Gastrocnemius medialis (tissue), 4 donors: Measurements from ENCODE around the gene SLC66A3. TPM values are rescaled to one million over a fixed set of nuclear protein-coding genes. Genes with fewer than 3 reads are reported as not detected.

Source experiments
- ATAC-seq, 2 donors: fragments of 150-250 bp; one replicate each; pipeline ENCODE4 v1.9.1; 2016
- DNase-seq, 2 donors: peaks; one replicate each; pipeline ENCODE4 v3.0.0-alpha.2; 2019
- H3K27ac ChIP-seq, 4 donors: fragments of 200-600 bp; sonication (generic); 1 replicate in 1 of 4; 2 replicates in 3 of 4; pipeline ENCODE4 v1.5.1; 2016 to 2018; ENCODE audit warnings: mild to moderate bottlenecking in 2 of 4, moderate library complexity in 1 of 4
- H3K27me3 ChIP-seq, 3 donors: fragments of 200-600 bp; sonication (generic) in 2 of 3; 1 replicate in 1 of 3; 2 replicates in 2 of 3; pipeline versions ENCODE4 v1.5.1 to v1.6.0; 2016 to 2019; ENCODE audit warnings: mild to moderate bottlenecking in 1 of 3, moderate library complexity in 1 of 3
- H3K36me3 ChIP-seq, 2 donors: fragments of 200-600 bp; sonication (generic) in 1 of 2; one replicate each; pipeline ENCODE4 v1.5.1; 2017 to 2018
- H3K4me1 ChIP-seq, 2 donors: fragments of 200-600 bp; sonication (generic) in 1 of 2; one replicate each; pipeline ENCODE4 v1.5.1; 2016 to 2017; ENCODE audit warnings: mild to moderate bottlenecking in 2 of 2
- H3K4me3 ChIP-seq, 4 donors: fragments of 200-600 bp; sonication (generic) in 3 of 4; 1 replicate in 1 of 4; 2 replicates in 3 of 4; pipeline ENCODE4 v1.5.1; 2016 to 2019; ENCODE audit warnings: mild to moderate bottlenecking in 2 of 4
- H3K9me3 ChIP-seq, 3 donors: fragments of 200-600 bp; sonication (generic) in 2 of 3; 1 replicate in 1 of 3; 2 replicates in 2 of 3; pipeline ENCODE4 v1.5.1; 2016 to 2019
- CTCF ChIP-seq, 5 experiments: fragments of 450-650 bp in 3 of 5; fragments of 200-600 bp in 2 of 5; sonication (generic) in 2 of 5; IDR thresholded peaks in 4 of 5; conservative IDR thresholded peaks in 1 of 5; 1 replicate in 4 of 5; 2 replicates in 1 of 5; pipeline ENCODE4 v1.5.1; 2016 to 2019; ENCODE audit warnings: antibody characterized with exemption in 5 of 5, mild to moderate bottlenecking in 3 of 5, moderate library complexity in 3 of 5
- POLR2A ChIP-seq, 2 donors: fragments of 450-650 bp; IDR thresholded peaks; one replicate each; pipeline ENCODE4 v1.6.1; 2017; ENCODE audit warnings: antibody characterized with exemption in 2 of 2, mild to moderate bottlenecking in 2 of 2, moderate library complexity in 2 of 2
- in situ Hi-C, 4 donors: fragments of 200-750 bp; cut with MboI; loops; one replicate each; pipeline versions ENCODE4 v1.15.0 to v1.8.0; 2017; ENCODE audit warnings: low sequenced_read_pairs in 4 of 4
- intact Hi-C: fragments of 100-400 bp; cut with DNase I; formaldehyde crosslinking; loops from one replicate; pipeline ENCODE4 v1.15.1; 2023; ENCODE audit warnings: low total_unique reads
- total RNA-seq, 4 donors: library from RNA; depleted of rRNA; stranded (reverse); fragments of >200 nt; gene quantifications; one replicate each; pipeline versions ENCODE4 v1.1.0 to v1.2.3, GENCODE V29; 2016

SLC66A3 gene
- total RNA-seq, 4 donors from 2014 or later: 10.6 to 29.2 (median 16.0) TPM

GRCh38 chr2:11154016-11154922, 998 bp upstream of the SLC66A3 start:
- ATAC-seq (peak; percentile 10 to 24), DNase-seq (no peak)
- in situ Hi-C loops (no loop called here), intact Hi-C loops (loop anchor here (5.0 kb wide), 1 partner anchor 313 kb away; the partner anchor contains the start of gene E2F6)
- TF ChIP-seq CTCF (IDR thresholded peaks at IDR 0.05 in 4 of 5, conservative IDR thresholded peaks at IDR 0.05 in 1 of 5) (no peak), POLR2A (IDR thresholded peaks at IDR 0.05) (peak in 1 of 2 donors; percentile 13)
- H3K4me3 ChIP-seq: peak overlapping the region; percentile 54 to 82 (median 69)
- H3K4me1 ChIP-seq: peaks cover 3 to 5% of the 10 kb centered on the region in 2 donors
- H3K9me3 ChIP-seq: no peaks in the 10 kb centered on the region
- no peaks in the 10 kb centered on the region for H3K27me3 ChIP-seq
- H3K36me3 ChIP-seq: no peaks in the 10 kb centered on the region
- peak overlapping the region; percentile 82 to 92 (median 91) for H3K27ac ChIP-seq

- Histone ChIP-seq H3K27me3 (no peaks in the 10 kb centered on the region), H3K4me3 (peak overlapping the region; percentile 54 to 82 (median 74)), H3K4me1 (peaks cover 3 to 5% of the 10 kb centered on the region in 2 donors), H3K9me3 (no peaks in the 10 kb centered on the region), H3K27ac (peak overlapping the region; percentile 87 to 96 (median 91)), H3K36me3 (no peaks in the 10 kb centered on the region)
- DNase-seq (peak; percentile 97 to 99), ATAC-seq (peak; percentile 73 to 81)
- TF ChIP-seq CTCF (IDR thresholded peaks at IDR 0.05 in 4 of 5, conservative IDR thresholded peaks at IDR 0.05 in 1 of 5) (no peak), POLR2A (IDR thresholded peaks at IDR 0.05) (no peak)
- in situ Hi-C loops: no loop called here
- intact Hi-C loops: loop anchor here (1.0 to 5.0 kb wide), 3 partner anchors 23 to 312 kb away; partner anchors contain the start of genes E2F6 and ROCK2
Measured at GRCh38 chr2:11154923-11155380, 315 bp upstream of the SLC66A3 start.

GRCh38 chr2:11156396-11157075, 1.3 kb downstream of the SLC66A3 start:
- Histone ChIP-seq H3K4me3 (peak overlapping the region in 1 of 4 donors; percentile 73), H3K4me1 (peaks cover 3 to 5% of the 10 kb centered on the region in 2 donors), H3K27ac (no peak overlapping the region), H3K36me3 (no peaks in the 10 kb centered on the region), H3K9me3 (no peaks in the 10 kb centered on the region), H3K27me3 (no peaks in the 10 kb centered on the region)
- TF ChIP-seq POLR2A (IDR thresholded peaks at IDR 0.05) (no peak), CTCF (IDR thresholded peaks at IDR 0.05 in 4 of 5, conservative IDR thresholded peaks at IDR 0.05 in 1 of 5) (no peak)
- intact Hi-C loops: no loop called here
- in situ Hi-C loops: no loop called here
- no peak for DNase-seq
- ATAC-seq: no peak

- Histone ChIP-seq H3K4me3 (no peak overlapping the region), H3K9me3 (no peaks in the 10 kb centered on the region), H3K27ac (no peak overlapping the region), H3K4me1 (peaks cover 3 to 5% of the 10 kb centered on the region in 2 donors), H3K27me3 (no peaks in the 10 kb centered on the region), H3K36me3 (no peaks in the 10 kb centered on the region)
- ATAC-seq (no peak), DNase-seq (no peak)
- no peak for TF ChIP-seq POLR2A (IDR thresholded peaks at IDR 0.05)
- no peak for TF ChIP-seq CTCF (IDR thresholded peaks at IDR 0.05 in 4 of 5, conservative IDR thresholded peaks at IDR 0.05 in 1 of 5)
- in situ Hi-C loops (no loop called here), intact Hi-C loops (no loop called here)
Measured at GRCh38 chr2:11157296-11157695, 2.0 kb downstream of the SLC66A3 start.
